HG03571 (cell line): ENCODE results near the gene IL1F10.

ENCODE experiments used
- ATAC-seq: cut with Tn5 transposase; IDR thresholded peaks from one replicate; pipeline ENCODE4 v1.9.1; 2021; ENCODE audit not compliant: unreplicated experiment

IL1F10 gene

GRCh38 chr2:113058998-113059960 is 8.5 kb upstream of the IL1F10 start, which contains the start of gene IL36RN:
IL36RN (plus strand) TSS chr2:113059198; CDS start chr2:113059439, 241 bp downstream.
- ATAC-seq: no peak

GRCh38 chr2:113060396-113060795 is 7.4 kb upstream of the IL1F10 start:
- no peak for ATAC-seq

- ATAC-seq: no peak
These were observed 7.0 kb upstream of the IL1F10 start for GRCh38 chr2:113060796-113061195.

- ATAC-seq: no peak
These were observed 6.5 kb upstream of the IL1F10 start for GRCh38 chr2:113061241-113061640.

- ATAC-seq: no peak
These were observed 5.6 kb upstream of the IL1F10 start for GRCh38 chr2:113061896-113062770.

- ATAC-seq: no peak
These were observed 3.5 kb upstream of the IL1F10 start for GRCh38 chr2:113064281-113064680.

GRCh38 chr2:113064898-113065297 is 2.9 kb upstream of the IL1F10 start:
- ATAC-seq: no peak

- no peak for ATAC-seq
These were observed 479 bp downstream of the IL1F10 start for GRCh38 chr2:113068249-113068648.

GRCh38 chr2:113068706-113069485 is 1.1 kb downstream of the IL1F10 start:
- no peak for ATAC-seq

- no peak for ATAC-seq
These were observed 2.2 kb downstream of the IL1F10 start for GRCh38 chr2:113069676-113070605.

GRCh38 chr2:113070606-113070975 is 2.8 kb downstream of the IL1F10 start:
- ATAC-seq: no peak

- ATAC-seq: no peak
These were observed 4.8 kb downstream of the IL1F10 start for GRCh38 chr2:113072584-113072983.

GRCh38 chr2:113073325-113073834 is 5.6 kb downstream of the IL1F10 start:
- ATAC-seq: no peak

GRCh38 chr2:113075030-113075429 is 7.3 kb downstream of the IL1F10 start:
- no peak for ATAC-seq

GRCh38 chr2:113075600-113075999 is 7.8 kb downstream of the IL1F10 start:
- no peak for ATAC-seq

GRCh38 chr2:113076954-113077669 is 9.3 kb downstream of the IL1F10 start:
- no peak for ATAC-seq

GRCh38 chr2:113077921-113078320 is 10.2 kb downstream of the IL1F10 start:
- no peak for ATAC-seq

GRCh38 chr2:113078350-113078839 is 10.6 kb downstream of the IL1F10 start:
- ATAC-seq: no peak

- ATAC-seq: no peak
These were observed 11.4 kb downstream of the IL1F10 start for GRCh38 chr2:113079131-113079530.
